B cell (primary cell): ENCODE measurements around the gene LRP11. TPM values are rescaled to one million over a fixed set of nuclear protein-coding genes. Genes with fewer than 3 reads are reported as not detected.
"Not testable (repeated sequence)": the region's sequence is repeated elsewhere in the genome, so short reads cannot be mapped to it uniquely, and the experiment has no call there.

Experiments
- ATAC-seq: fragments of 200-7000 bp; cut with Tn5 transposase; one replicate; pipeline ENCODE4 v1.10.0; 2021; ENCODE audit warnings: low read depth, mild to moderate bottlenecking, moderate number of reproducible peaks, moderate library complexity
- CTCF ChIA-PET: fragments of 350-600 bp; sonication (Branson Sonifier 250); formaldehyde crosslinking; loops from one replicate; lab custom pipeline; 2021; ENCODE audit warnings: antibody characterized with exemption, inconsistent platforms; lab: Charles Lee
- POLR2A ChIA-PET: fragments of 350-600 bp; sonication (Branson Sonifier 250); formaldehyde crosslinking; loops from one replicate; lab custom pipeline; 2021; ENCODE audit warnings: antibody characterized with exemption; lab: Charles Lee
- DNase-seq: peaks from one replicate; pipeline ENCODE4 v3.0.0; 2013
- H2AFZ ChIP-seq: 2 replicates; pipeline ENCODE4 v1.6.1; 2012; ENCODE audit warnings: mild to moderate bottlenecking, low read depth, low read length; ENCODE audit not compliant: insufficient read depth, poor library complexity, severe bottlenecking
- H3K27ac ChIP-seq, 2 donors: 1 replicate in 1 of 2; 2 replicates in 1 of 2; pipeline ENCODE4 v1.5.1; 2012 to 2013; ENCODE audit warnings: low read length in 2 of 2, mild to moderate bottlenecking in 2 of 2, moderate library complexity in 1 of 2
- H3K27me3 ChIP-seq, 4 experiments: fragments of 200-600 bp in 1 of 4; sonication (generic) in 1 of 4; replicated peaks in 1 of 4; 1 replicate in 2 of 4; 2 replicates in 2 of 4; pipeline versions ENCODE4 v1.6.1 to v1.7.0; 2013 to 2016; ENCODE audit warnings: low read length in 3 of 4, mild to moderate bottlenecking in 2 of 4, mixed read lengths in 1 of 4, moderate library complexity in 1 of 4; ENCODE audit not compliant: insufficient read depth in 4 of 4, control insufficient read depth in 3 of 4; ENCODE audit errors: control extremely low read depth in 1 of 4
- H3K36me3 ChIP-seq, 2 experiments: replicated peaks in 1 of 2; 1 replicate in 1 of 2; 2 replicates in 1 of 2; pipeline versions ENCODE4 v1.6.1 to v1.7.1; 2013; ENCODE audit warnings: low read length in 1 of 2; ENCODE audit not compliant: insufficient read depth in 2 of 2, control insufficient read depth in 1 of 2; ENCODE audit errors: control extremely low read depth in 1 of 2, extremely low read depth in 1 of 2
- H3K4me1 ChIP-seq, 2 donors: fragments of 200-600 bp in 1 of 2; sonication (generic) in 1 of 2; 1 replicate in 1 of 2; 2 replicates in 1 of 2; pipeline versions ENCODE4 v1.5.1 to v1.6.1; 2013 to 2017; ENCODE audit warnings: low read length in 2 of 2; ENCODE audit not compliant: control insufficient read depth in 2 of 2, insufficient read depth in 2 of 2
- H3K4me2 ChIP-seq: replicated peaks from 2 replicates; pipeline ENCODE3; 2012; ENCODE audit warnings: mild to moderate bottlenecking, low read depth, low read length; ENCODE audit not compliant: poor library complexity, severe bottlenecking
- H3K4me3 ChIP-seq, 5 experiments: fragments of 200-600 bp in 1 of 5; sonication (generic) in 1 of 5; 1 replicate in 3 of 5; 2 replicates in 2 of 5; pipeline versions ENCODE4 v1.5.1 to v1.7.0; 2011 to 2016; ENCODE audit warnings: low read length in 4 of 5, mild to moderate bottlenecking in 4 of 5, low read depth in 2 of 5, control low read depth in 1 of 5, moderate library complexity in 1 of 5; ENCODE audit not compliant: insufficient read depth in 1 of 5; ENCODE audit errors: control extremely low read depth in 1 of 5, extremely low read depth in 1 of 5
- H3K79me2 ChIP-seq: fragments of 200-600 bp; sonication (generic); one replicate; pipeline ENCODE4 v1.6.0; 2016; ENCODE audit warnings: low read length; ENCODE audit not compliant: control insufficient read depth, insufficient read depth
- H3K9ac ChIP-seq: fragments of 200-600 bp; sonication (generic); 2 replicates; pipeline ENCODE4 v1.6.1; 2017; ENCODE audit warnings: mild to moderate bottlenecking, low read length, moderate library complexity
- H3K9me3 ChIP-seq, 3 donors: one replicate each; pipeline versions ENCODE4 v1.6.1 to v1.7.1; 2013; ENCODE audit warnings: low read length in 2 of 3; ENCODE audit not compliant: control insufficient read depth in 2 of 3, insufficient read depth in 1 of 3; ENCODE audit errors: control extremely low read depth in 1 of 3
- H4K20me1 ChIP-seq: 2 replicates; pipeline ENCODE4 v1.6.0; 2012; ENCODE audit warnings: mild to moderate bottlenecking, low read length; ENCODE audit not compliant: insufficient read depth, control insufficient read depth, poor library complexity, severe bottlenecking
- H3K27ac Mint-ChIP-seq: one replicate; pipeline ENCODE4 v1.8.0; 2021; ENCODE audit warnings: mixed read lengths
- H3K27me3 Mint-ChIP-seq: one replicate; pipeline ENCODE4 v1.8.0; 2021; ENCODE audit warnings: mixed read lengths
- H3K4me1 Mint-ChIP-seq: one replicate; pipeline ENCODE4 v1.8.0; 2021; ENCODE audit warnings: mixed read lengths
- H3K4me3 Mint-ChIP-seq: one replicate; pipeline ENCODE4 v1.8.0; 2021; ENCODE audit warnings: mixed read lengths
- H3K9me3 Mint-ChIP-seq: one replicate; pipeline ENCODE4 v1.8.0; 2022; ENCODE audit warnings: mixed read lengths; ENCODE audit not compliant: insufficient read depth
- EZH2 ChIP-seq: IDR thresholded peaks from 2 replicates; pipeline ENCODE4 v1.6.1; 2012; ENCODE audit warnings: borderline replicate concordance, low read depth, mild to moderate bottlenecking, moderate library complexity, low read length; ENCODE audit not compliant: insufficient read depth, poor library complexity, severe bottlenecking
- WGBS: methylation state at CpG from one replicate; pipeline ENCODE4 v1.1.5; 2013; ENCODE audit warnings: missing lambda C conversion rate; ENCODE audit not compliant: insufficient coverage; 5-methylcytosine and 5-hydroxymethylcytosine counted together
- intact Hi-C: fragments of 100-400 bp; cut with micrococcal nuclease; formaldehyde crosslinking; loops from one replicate; pipeline ENCODE4 v1.10.0; 2022
- polyA plus RNA-seq: library from polyadenylated mRNA; depleted of rRNA; stranded (reverse); fragments of >200 nt; gene quantifications from 2 replicates; pipeline ENCODE4 v1.2.3, GENCODE V29; 2012
- total RNA-seq, 2 donors: library from RNA; stranded (reverse); fragments of 120-200 nt in 1 of 2; gene quantifications; 1 replicate in 1 of 2; 2 replicates in 1 of 2; pipeline versions ENCODE4 v1.2.3 to v1.2.4, GENCODE V29; 2013 to 2022
- TF ChIP-seq, protein P1 (sequence below): fragments of 200-600 bp; IDR thresholded peaks from one replicate; pipeline ENCODE4 v1.8.0; 2022; ENCODE audit warnings: antibody characterized with exemption, mild to moderate bottlenecking

Gene LRP11
- total and polyA plus RNA-seq, 2 donors (not counting 1 experiment from before 2014, with no cell fraction given), result 0.34 to 1.2 TPM

DNA sequence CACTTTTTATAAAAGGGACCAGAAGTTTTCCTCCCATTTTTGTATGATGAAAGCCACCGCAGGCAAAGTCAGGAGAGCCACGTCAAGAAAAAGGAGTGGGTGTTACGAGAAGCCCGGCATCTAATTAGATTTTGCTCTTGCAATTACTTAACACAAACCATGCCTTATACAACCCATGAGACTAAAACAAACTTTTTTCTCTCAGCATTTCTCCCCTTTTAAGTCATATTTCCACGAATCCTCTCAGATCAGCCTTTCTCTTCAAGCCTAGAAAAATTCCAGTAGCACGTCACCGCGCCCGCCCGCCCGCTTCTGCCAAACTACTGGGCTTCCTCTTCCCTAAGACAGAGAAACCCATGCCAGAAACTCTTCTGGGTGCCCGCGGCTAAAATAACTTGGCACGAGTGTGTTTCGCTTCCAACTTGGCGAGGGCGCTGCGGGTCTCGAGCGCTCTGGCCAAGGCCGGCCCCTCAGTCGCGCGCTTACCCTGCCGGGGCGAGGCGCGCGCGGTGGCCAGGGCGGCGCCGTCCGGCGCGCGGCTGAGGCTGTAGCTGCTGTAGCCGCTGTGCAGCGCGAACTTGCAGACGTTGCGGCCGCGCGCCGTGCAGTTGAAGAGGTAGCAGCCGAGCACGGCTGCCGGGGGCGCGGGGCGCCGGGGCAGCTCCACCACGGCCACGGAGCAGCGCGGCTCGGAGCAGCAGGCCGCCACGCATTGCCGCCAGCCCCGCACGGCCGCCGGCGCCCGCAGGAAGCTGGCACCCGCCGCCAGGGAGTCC lies 1.0 kb downstream of the LRP11 start:
- peak overlapping the region; percentile 50 for H3K27ac Mint-ChIP-seq
- no peaks in the 10 kb centered on the region for H3K36me3 ChIP-seq
- CTCF ChIA-PET, result interaction anchor here (0.8 to 2.4 kb wide), 2 partner anchors 10 to 27 kb away, joined by 3 to 12 read pairs; no protein-coding TSS in a partner anchor
- H3K4me2 ChIP-seq, result peak overlapping the region; percentile 90
- POLR2A ChIA-PET, result no interaction called here
- peak overlapping the region; percentile 78 for H2AFZ ChIP-seq
- H3K4me3 Mint-ChIP-seq, result peak overlapping the region; percentile 84
- 1% methylated on average over 69 of the region's 69 CpGs for WGBS
- H3K4me3 ChIP-seq, result peak overlapping the region; percentile 13 to 65 (median 51)
- no peaks in the 10 kb centered on the region for H4K20me1 ChIP-seq
- no peak overlapping the region for H3K27ac ChIP-seq
- DNase-seq, result peak; percentile 61
- peaks cover 29% of the 10 kb centered on the region for H3K27me3 Mint-ChIP-seq
- H3K9me3 Mint-ChIP-seq, result no peaks in the 10 kb centered on the region
- peaks cover 12% of the 10 kb centered on the region for H3K4me1 Mint-ChIP-seq
- H3K9ac ChIP-seq, result peak overlapping the region; percentile 64
- intact Hi-C loops, result loop anchor here (5.0 kb wide), 1 partner anchor 116 kb away; the partner anchor contains the start of genes NUP43 and PCMT1
- H3K79me2 ChIP-seq, result no peaks in the 10 kb centered on the region
- no peak for ATAC-seq
- H3K9me3 ChIP-seq, result peaks cover 0 to 6% (median 0%) of the 10 kb centered on the region in 3 donors
- H3K27me3 ChIP-seq, result peaks cover 2 to 32% (median 20%) of the 10 kb centered on the region in 4 experiments
- TF ChIP-seq, protein P1, sequence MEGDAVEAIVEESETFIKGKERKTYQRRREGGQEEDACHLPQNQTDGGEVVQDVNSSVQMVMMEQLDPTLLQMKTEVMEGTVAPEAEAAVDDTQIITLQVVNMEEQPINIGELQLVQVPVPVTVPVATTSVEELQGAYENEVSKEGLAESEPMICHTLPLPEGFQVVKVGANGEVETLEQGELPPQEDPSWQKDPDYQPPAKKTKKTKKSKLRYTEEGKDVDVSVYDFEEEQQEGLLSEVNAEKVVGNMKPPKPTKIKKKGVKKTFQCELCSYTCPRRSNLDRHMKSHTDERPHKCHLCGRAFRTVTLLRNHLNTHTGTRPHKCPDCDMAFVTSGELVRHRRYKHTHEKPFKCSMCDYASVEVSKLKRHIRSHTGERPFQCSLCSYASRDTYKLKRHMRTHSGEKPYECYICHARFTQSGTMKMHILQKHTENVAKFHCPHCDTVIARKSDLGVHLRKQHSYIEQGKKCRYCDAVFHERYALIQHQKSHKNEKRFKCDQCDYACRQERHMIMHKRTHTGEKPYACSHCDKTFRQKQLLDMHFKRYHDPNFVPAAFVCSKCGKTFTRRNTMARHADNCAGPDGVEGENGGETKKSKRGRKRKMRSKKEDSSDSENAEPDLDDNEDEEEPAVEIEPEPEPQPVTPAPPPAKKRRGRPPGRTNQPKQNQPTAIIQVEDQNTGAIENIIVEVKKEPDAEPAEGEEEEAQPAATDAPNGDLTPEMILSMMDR, result no peak
- no peak for TF ChIP-seq EZH2
- H3K4me1 ChIP-seq, result peaks cover 13 to 14% of the 10 kb centered on the region in 2 donors

DNA sequence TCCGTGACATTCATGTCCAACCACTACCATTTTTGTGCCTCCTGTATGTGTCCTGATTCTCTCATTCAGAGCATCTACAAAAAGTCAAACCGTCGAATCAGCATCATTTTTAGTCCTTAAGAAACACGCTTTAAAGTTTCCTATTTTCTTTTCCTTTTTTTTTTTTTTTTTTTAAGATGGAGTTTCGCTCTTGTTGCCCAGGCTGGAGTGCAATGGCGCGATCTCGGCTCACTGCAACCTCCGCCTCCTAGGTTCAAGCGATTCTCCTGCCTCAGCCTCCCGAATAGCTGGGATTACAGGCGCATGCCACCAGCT lies 1.8 kb downstream of the LRP11 start:
- H3K27ac Mint-ChIP-seq, DNase-seq, H2AFZ ChIP-seq, POLR2A ChIA-PET, H3K4me2 ChIP-seq, H3K79me2 ChIP-seq, H3K9me3 ChIP-seq, H3K36me3 ChIP-seq, H3K9ac ChIP-seq, H3K9me3 Mint-ChIP-seq, H3K27ac ChIP-seq, ATAC-seq, H4K20me1 ChIP-seq, H3K4me3 ChIP-seq: not testable (repeated sequence)
- intact Hi-C loops, result loop anchor here (5.0 kb wide), 1 partner anchor 115 kb away; the partner anchor contains the start of genes NUP43 and PCMT1
- CTCF ChIA-PET, result interaction anchor here (2.4 kb wide), 1 partner anchor 27 kb away, joined by 12 read pairs; no protein-coding TSS in a partner anchor
- peaks cover 13 to 14% of the 10 kb centered on the region in 2 donors for H3K4me1 ChIP-seq
- H3K27me3 Mint-ChIP-seq, result peaks cover 29% of the 10 kb centered on the region
- H3K4me1 Mint-ChIP-seq, result peaks cover 12% of the 10 kb centered on the region
- WGBS, result 90% methylated on average over 2 of the region's 12 CpGs
- peaks cover 2 to 32% (median 20%) of the 10 kb centered on the region in 4 experiments for H3K27me3 ChIP-seq
- H3K4me3 Mint-ChIP-seq, result peak overlapping the region; percentile 40
